Activated CD8-positive, alpha-beta memory T cell treated with anti-CD3 and anti-CD28 coated beads, Interleukin-2, amount 50 U/mL, for 24 hours (primary cell): ENCODE data around the gene TPRG1L.

Experiments
- DNase-seq: peaks from one replicate; pipeline ENCODE4 v3.0.0-alpha.2; 2020; ENCODE audit errors: extremely low read depth

Gene TPRG1L

DNA sequence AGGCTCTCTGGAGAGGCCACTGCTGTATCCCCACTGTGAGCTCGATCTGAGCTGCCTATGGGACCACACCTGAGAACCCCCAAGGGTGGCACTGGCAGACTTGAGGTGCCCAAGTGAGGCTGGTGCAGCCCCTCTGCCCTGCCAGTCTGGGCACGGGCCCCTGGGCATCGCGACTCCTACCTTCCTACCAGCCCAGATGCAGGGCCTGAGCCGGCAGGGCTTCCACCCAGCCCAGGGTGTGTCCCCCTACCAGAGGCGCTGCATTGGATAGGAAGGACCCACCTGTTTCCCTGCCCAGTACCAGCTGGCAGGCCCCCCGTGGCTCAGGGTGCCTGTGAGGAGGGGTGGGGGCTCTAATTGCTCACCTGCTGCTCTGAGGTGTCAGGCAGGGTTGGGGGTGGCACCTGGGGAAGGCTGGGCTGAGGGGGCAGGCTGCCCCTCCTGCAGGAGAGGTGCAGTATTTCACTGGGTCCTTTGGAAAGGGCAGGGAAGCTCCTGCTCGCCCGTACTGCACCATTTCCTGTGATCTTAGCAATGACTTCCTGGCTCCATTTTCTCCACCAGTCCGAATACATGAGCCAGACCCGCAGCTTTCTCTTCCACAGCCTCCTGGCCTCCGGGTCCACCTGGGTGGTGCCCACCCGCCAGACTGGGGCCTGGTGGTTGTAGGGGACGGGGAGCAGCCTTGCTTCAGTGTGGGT is 39.3 kb downstream of the TPRG1L start:
- DNase-seq, result no peak

DNA sequence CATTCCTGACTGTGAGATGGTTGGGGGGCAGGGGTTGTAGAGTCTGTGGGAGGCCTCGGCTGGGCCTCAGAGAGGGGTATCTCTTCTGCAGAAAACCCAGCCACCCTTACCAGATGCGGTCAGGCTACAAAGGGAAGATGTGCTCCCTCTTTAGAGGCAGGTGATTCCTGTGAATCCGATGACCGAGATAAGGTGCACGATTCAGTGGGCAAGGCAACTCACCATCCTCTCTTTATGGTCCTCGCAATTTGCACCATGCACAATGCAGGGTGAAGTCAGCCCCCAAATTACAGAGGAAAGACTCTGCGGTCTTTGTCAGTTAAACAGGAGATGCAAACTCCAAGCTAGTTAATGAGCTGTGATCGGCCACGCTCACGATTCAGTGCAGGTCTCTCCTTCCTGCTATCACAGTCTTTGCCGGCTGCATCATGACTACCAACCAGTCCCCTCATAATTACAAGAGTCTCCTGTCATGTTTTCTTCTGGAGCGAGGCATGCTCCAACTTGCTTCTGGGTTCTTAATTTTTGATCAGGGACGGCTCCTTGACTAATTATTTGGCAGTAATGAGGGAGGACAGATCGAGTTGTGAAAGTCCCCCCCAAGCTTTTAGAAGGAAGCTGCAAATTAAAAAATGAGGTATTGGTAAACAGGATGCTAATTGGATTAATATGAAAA is 40.0 kb downstream of the TPRG1L start:
- no peak for DNase-seq

DNA sequence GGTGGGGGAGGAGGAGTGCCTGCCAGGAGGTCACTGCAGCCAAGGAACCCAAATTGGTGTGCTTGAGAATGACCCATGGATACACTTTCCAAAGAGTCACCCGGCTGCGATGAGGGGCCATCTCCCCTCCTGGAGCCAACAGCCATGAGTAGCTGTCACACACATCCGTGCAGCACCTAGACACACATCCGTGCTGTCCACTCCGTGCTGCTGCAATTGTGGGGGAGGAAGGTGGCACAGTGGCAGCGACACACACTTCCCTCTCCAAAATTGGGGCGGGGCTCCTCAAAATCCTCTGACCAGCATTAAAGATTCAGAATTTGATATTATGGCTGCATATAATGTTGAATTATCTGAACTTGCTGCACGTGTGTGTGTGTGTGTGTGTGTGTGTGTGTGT is 43.3 kb downstream of the TPRG1L start:
- DNase-seq, result no peak

DNA sequence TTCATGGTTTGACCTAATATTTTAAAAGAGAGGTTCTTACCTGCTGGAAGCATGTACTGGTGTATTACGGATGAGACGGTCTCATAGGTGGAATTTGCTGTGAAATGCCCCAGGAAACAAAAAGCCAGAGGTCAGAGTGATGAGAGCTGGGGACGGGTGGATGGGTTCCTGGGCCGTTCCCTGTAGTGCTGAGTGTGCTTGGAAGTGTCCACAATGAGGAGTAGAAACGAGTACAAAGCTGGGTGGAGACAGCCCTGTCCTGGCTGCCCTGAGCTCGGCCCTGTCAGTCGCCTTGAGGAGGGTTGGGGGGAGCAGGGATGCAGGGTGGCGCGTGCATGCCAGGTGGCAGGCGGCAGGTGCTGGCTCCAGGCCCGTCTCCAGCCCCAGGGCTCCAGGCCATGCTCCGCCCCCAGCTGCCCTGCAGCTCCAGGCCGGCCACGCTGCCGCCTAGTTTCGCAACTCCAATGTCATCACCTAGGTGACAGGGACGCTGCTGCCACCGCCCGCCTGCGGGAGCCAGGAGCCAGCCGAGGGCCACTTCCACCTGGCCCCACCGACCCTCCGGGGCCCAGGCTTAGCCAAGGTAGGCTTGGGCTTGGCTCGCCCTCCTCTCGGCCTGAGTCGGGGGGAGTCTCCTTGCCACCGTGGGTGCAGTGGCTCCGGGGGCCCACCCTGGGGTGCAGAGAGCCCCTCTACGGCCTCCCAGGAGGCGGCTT is 43.9 kb downstream of the TPRG1L start:
- no peak for DNase-seq

DNA sequence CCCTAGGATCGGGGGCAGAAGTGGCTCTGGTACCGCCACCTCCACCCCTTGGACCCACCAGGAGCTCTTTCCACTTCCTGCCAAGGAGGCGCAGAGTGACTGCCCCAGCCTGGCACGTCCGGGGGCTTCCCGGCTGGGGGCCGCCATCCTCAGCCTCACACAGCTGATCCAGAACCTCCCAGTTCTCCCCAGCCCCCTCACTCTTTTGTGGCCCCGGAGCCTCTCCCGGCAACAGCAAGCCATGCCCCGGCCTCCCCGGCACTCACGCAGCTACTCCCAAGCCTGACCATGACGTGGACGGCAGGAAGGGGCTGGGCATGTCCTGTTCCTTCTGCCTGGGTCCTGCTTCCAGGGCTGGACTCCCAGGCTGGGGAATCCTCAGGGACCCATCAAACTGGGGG is 44.6 kb downstream of the TPRG1L start:
- DNase-seq, result no peak

DNA sequence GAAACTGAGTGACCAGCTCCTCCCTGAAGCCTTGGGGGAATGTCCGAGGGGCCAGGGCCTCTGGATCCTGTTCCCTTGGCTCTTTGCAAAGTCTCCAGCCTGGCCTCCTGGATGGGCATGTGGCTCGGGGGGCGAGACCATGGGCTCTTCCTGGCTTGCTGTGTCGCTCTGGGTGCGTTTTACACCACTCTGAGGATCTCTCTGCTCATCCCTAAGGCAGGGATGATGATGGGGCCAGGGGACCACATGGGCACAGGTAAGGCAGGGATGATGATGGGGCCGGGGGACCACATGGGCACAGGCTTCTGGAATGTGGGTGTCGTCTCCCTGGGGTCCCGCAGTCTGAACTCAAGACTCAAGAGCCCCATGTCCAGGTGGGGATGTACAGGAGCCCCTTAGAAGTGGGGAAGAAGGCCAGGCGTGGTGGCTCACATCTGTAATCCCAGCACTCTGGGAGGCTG is 45.2 kb downstream of the TPRG1L start:
- no peak for DNase-seq

DNA sequence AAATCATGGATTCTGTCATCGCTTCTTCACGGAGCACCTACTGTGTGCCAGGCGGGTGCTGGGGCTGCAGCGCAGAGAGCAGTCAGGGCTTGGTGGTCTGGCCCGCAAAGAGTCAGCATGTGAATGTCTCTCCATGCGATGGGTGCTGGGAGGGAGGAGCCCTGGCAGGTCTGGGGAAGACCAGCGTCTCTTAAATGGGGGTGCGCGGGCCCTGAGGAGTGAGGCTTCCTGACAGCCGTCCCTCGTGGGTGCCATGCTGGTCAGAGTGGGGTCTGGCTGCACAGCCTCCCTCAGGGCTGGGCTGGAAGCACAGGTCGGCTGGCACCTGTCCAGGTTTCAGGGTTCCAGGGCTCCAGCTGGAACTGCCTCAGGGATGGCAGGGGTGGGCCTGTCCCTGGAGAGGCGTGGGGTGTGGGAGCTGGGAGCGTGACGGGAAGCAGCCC is 46.0 kb downstream of the TPRG1L start:
- no peak for DNase-seq

DNA sequence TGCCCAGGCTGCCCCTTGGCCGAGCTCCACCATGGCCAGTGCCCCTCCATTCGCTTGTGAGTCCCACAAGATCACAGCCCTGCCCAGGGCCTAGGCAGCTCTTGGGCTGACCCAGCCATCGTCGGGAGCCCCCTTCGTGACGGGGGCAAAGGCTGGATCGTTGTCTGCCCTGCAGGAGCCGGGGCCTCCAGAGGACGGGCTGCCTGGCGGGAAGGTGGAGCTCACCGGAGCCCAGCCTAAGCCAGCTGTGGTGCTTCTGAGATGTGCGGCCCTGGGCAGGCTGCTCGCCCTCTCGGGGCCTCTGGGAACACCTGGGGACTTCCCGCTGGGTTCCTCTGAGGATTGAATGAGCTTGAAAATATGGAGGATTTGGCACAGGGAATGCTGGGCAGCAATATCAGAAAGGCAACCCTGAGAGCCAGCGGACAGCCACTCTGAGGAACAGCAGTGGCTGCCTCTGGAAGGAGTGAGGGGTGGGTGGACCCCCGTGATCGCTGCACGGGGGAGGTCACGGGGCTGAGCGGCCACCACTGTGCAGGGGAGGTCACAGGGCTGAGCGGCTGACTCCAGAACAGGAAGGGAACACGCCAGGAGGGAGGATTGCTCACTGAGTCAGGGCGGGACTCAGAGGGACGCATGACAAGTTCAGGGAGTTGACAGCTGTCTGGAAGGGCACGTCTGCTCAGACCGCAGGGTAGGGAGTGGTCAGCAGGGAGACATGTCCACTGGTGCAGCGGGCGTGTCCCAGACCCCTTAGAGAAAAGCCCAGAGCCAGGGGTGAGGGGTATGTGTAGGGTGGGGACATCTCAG is 46.8 kb downstream of the TPRG1L start:
- DNase-seq, result no peak

DNA sequence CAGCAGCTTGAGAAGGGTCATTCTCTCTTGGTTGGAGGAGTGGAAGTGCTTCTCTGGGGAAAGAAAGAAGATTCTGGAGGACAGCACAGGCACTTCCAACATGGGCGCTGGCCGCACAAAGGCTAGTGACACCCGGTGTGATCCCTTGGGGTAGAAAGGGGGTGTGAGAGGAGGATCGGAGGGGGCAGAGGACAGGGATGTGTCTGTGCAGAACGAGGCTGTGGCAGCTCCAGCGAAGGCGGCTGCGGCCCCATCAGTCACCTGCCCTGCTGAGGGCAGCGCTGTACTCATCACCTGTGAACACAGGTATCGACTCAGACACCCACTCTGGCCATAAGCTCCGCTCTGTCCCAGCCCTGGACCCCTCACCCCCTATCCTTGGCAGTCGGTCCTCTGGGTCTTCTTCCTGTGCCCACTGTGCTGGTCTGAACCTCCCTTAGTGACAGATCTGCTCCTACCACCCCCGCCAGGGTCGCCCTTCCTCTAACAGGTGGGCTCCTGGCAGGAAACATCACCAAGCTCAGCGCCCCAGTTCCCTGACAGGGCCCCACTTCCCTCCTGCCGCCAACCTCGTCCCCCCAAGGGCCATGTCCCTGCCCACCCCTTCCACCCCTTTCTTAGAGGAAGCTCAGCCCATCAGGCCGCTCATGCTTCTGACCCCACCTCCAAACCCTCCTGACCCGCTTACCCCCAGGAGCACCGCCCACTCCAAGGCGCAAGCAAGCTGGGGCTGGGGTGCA is 47.6 kb downstream of the TPRG1L start:
- no peak for DNase-seq

DNA sequence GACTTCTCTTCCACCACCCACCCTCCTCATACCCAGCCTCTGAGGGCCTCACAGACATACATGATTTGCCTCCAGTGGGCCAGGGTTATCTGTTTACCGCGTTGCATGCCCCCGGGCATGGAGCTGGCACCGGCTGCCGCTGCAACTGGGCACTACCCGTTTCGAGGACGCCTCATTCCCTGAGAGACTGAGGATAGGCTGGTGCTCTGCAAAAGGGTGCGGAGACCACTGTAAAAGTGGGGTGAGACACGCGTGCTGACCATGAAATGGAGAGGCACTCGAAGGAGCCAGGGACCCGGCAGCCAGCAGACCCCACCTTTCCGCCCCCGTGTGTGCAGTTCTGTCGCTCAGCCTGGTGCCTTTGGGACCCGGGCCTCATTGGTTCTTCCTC is 48.2 kb downstream of the TPRG1L start:
- DNase-seq, result no peak

DNA sequence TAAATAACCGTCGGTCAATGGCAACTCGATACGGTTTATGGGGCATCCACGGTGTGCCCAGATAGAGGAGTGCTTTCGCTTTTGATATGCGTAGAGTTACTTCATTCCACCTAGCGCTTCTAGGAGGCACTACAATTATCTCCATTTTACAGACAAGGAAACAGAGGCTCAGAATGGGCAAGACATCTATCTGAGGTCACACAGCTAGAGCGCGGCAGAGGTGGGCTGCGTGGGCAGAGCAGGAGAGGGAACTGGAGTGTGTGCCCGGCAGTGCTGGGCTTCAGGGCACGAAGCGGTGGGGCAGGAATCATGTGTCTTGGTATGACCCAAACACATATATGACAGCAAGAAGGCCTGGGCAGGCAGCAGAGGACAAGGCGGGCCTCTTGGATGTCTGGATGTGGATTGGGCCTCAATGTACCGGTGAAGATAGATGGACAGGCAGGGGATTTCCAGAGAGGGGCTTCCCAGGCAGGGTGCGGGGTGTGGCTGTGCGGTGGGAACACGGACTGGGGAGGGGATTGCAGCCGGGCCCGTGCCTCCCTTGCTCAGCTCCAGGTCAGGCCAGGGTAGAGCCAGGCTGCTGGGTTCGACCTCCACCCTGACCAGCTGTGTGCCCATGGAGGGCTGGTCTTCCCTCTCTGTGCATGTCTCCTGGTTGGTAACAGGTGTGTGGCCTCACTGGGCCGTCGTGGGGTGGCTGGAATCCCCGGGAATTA is 48.7 kb downstream of the TPRG1L start:
- no peak for DNase-seq

DNA sequence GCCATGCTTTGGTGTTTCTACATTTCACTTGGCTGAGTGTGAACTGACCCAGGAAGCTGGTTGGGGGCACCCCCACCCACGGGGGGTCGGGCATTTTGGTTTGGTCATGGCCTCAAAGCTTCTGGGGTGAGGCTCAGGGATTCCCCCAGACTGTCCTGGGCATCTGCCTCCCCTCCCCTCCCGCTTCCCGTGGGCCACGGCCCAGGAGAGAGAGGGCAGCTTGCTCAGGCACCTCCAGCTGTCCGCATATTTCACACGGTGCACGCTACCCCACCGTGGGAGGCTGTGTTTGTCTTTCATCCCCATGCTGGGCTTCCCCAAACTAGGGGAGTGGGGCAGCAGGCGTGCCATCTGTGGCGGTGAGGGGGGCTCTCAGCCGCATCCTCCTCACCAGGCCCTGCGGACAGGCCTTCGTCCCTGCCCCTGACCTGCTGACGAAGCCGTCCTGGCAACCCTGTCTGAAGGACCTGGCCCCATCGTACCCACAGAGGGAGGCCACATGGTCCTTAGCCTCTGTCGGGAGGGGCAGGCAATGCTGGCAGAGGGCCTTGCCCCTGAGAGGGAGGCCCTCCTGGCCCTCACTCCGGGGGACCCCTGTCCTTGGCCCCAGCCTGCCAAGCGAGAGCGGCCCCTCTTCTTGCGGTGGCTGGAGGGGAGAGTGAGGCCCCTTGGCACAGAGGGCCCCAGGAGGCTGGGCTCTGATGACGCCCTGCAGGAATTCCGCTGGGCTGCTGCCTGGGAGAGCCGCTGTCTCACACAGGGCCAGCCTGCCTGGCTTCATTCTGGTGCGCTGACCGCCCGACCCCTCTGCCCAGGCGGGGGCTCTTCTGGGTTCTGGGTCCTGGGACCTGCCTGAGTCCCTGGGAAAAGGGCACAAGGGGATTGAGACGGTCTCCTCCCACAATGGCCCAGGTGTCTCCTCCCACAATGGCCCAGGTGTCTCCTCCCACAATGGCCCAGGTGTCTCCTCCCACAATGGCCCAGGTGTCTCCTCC is 49.6 kb downstream of the TPRG1L start:
- no peak for DNase-seq

DNA sequence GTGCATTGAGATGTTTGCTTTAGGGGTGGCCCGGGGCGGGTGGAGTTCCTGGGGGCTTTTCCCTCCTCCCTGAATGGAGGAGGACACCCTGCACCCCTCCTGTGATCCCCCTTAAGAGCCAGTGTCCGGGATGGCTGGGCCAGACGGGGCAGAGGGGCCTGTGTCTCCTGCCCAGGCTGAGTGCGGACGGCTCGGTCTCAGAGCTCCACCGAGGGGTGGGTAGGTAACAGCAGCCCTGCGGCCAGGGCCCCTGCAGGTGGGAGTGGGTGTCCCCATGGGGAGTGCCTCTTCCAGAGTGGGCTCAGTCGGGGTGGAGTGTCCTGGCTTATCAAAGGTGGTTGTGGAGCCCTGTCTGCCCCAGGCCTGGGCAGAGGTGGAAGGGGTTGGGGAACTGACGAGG is 50.6 kb downstream of the TPRG1L start:
- no peak for DNase-seq

DNA sequence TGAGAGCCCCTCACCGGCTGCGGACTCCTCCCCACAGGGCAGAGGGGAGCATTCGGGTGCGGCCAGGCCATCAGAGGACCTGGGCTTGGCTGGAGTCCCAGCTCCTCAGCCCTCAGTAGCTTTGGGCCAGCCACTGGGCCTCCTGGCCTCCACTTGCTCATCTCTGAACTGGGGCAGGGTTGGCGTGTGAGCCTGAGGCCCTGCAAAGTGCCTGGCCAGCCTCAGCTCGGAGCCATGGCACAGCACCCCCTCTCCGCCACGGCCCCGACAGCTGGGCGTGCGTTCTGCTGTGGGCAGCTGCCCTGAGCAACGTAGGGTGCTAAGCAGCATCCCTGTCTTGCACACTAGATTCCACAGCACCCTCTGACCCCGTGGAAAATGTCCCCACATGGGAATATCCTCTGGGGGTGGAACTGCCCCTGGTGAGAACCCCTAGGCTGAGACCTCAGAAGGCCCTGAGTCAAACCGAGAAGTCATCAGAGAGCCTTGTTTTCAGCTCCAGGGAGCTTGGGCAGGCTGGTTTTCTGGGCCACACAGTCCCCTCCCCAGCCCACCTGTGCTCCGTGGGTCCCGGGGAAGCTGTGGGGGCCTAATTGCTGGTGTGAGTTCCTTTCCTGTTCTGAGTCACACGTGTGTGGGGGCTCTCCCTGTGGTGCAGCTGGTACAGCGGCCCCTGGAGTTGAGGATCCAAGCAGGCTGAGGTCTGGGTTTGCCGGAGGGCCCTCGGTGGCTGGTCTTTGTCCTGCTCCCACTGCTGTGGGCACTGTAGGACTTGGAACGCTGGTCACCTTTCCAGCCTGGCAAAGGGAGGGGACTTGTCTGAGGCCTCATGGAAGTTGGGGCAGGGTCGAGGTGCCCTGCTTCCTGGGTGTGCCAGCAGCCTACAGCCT is 52.0 kb downstream of the TPRG1L start:
- DNase-seq, result no peak

DNA sequence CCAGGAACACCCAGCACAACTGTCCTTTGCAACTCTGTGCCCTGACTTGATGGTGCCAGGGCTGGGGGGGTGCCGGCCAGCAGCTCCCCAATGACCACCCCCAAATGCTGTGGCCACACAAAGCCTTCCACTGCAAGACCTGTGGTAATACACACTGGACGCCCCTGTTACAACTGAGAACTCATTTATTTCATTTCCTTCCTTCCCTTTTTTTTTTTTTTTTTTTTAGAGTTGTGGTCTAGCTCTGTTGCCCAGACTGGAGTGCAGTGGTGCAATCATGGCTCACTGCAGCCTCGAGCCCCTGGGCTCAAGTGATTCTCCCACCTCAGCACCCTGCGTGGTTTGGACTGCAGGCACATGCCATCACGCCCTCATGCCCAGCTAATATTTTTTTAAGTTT is 52.7 kb downstream of the TPRG1L start:
- DNase-seq, result no peak

DNA sequence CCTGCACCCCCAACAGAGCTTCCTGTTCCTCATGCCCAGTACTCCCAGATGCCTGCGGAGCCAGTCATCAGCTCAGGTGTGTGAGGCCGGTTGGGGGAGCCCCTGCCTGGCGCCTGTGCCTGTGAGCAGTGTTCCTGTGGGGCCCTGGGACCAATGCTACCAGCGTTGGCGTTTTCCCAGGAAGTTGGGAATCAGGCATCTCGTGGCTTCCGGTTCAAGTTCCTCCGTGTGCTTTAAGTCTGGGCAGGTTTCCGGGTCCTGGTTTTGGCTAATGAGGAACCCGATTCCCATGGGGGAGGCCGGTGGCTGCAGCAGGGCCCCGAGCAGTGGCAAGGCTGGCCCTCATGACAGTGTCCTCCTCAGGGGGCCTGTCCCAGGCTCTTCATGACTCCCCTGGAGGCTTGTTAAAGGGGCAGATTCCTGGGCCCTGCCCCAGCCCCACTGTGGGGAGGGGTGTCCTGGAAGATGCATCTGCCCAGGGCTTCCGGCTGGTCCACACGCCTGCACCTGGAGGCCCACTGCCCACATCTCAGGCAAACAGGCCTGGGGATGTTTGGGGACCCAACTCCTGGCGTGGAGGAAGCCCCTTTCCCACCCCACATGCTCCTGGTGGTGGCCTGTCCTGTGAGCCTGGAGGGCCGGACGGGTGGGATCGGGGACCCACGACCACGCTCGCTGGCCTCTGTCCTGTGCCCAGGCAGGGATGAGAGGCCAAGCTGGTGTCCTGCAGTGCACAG is 53.7 kb downstream of the TPRG1L start:
- no peak for DNase-seq

DNA sequence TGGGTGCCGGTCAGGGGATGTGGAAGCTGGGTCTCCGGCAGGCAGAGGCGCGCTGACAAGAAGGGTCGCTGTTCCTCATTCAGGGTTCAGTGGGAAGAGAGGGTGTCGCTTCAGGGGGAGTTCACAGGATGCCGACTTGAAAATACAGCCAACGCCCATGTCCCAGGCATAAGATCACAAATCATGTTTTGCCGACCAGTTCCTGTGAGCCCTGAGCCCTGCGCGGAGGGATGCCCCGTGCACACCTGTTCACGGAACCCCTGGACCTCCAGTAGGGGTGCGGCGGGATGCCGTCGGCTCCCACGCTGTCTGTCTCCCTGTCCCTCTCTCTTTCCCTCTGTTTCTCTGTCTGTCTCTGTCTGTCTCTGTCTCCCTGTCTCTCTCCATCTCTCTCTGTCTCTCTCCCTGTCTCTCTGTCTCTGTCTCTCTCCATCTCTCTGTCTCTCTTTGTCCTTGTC is 54.3 kb downstream of the TPRG1L start:
- DNase-seq, result no peak
